Liver (tissue), 10 donors: ENCODE data around the gene IL17REL. TPM values are rescaled to one million over a fixed set of nuclear protein-coding genes. Genes with fewer than 3 reads are reported as not detected.
"Not testable (repeated sequence)": the region's sequence is repeated elsewhere in the genome, so short reads cannot be mapped to it uniquely, and the experiment has no call there.

Experiments used
- DNase-seq: peaks from one replicate; pipeline ENCODE4 v3.0.0-alpha.2; 2017; ENCODE audit warnings: low spot score
- H3K27ac ChIP-seq, 2 donors: one replicate each; pipeline ENCODE4 v1.7.0; 2013; ENCODE audit warnings: inconsistent platforms in 2 of 2, low read length in 2 of 2, control low read depth in 1 of 2, low read depth in 1 of 2, mild to moderate bottlenecking in 1 of 2
- H3K27me3 ChIP-seq, 4 donors: one replicate each; pipeline versions ENCODE4 v1.6.1 to v1.7.0; 2013; ENCODE audit warnings: low read length in 3 of 4, inconsistent platforms in 1 of 4, mild to moderate bottlenecking in 1 of 4, moderate library complexity in 1 of 4; ENCODE audit not compliant: control insufficient read depth in 4 of 4, insufficient read depth in 4 of 4
- H3K36me3 ChIP-seq, 4 donors: one replicate each; pipeline versions ENCODE4 v1.6.1 to v1.7.0; 2013; ENCODE audit warnings: low read length in 3 of 4, mild to moderate bottlenecking in 3 of 4, low read depth in 1 of 4, moderate library complexity in 1 of 4; ENCODE audit not compliant: control insufficient read depth in 4 of 4, insufficient read depth in 3 of 4
- H3K4me1 ChIP-seq, 4 donors: one replicate each; pipeline versions ENCODE4 v1.6.1 to v1.7.0; 2013; ENCODE audit warnings: low read length in 3 of 4, mild to moderate bottlenecking in 3 of 4, moderate library complexity in 1 of 4; ENCODE audit not compliant: control insufficient read depth in 4 of 4, insufficient read depth in 4 of 4
- H3K4me3 ChIP-seq, 3 donors: one replicate each; pipeline versions ENCODE4 v1.6.1 to v1.7.0; 2013; ENCODE audit warnings: low read length in 3 of 3, control low read depth in 1 of 3, low read depth in 1 of 3, mild to moderate bottlenecking in 1 of 3
- H3K9ac ChIP-seq, 2 donors: one replicate each; pipeline ENCODE4 v1.7.0; 2013; ENCODE audit warnings: low read length in 2 of 2, mild to moderate bottlenecking in 2 of 2, moderate library complexity in 2 of 2, control low read depth in 1 of 2, low read depth in 1 of 2
- H3K9me3 ChIP-seq, 4 donors: one replicate each; pipeline versions ENCODE4 v1.6.1 to v1.7.0; 2013; ENCODE audit warnings: low read length in 3 of 4; ENCODE audit not compliant: control insufficient read depth in 4 of 4
- GABPA ChIP-seq, 2 donors: IDR thresholded peaks in 1 of 2; conservative IDR thresholded peaks in 1 of 2; 2 replicates each; pipeline ENCODE4 v1.6.1; 2016; ENCODE audit warnings: antibody characterized with exemption in 2 of 2, mild to moderate bottlenecking in 1 of 2, moderate library complexity in 1 of 2
- WGBS: extraction: QIAGEN DNeasy Blood & Tissue Kit; methylation state at CpG from one replicate; pipeline ENCODE4 v1.1.7; 2013; 5-methylcytosine and 5-hydroxymethylcytosine counted together
- polyA plus RNA-seq, 2 donors: library from polyadenylated mRNA; stranded (reverse) in 1 of 2; unstranded in 1 of 2; fragments of 200-250 nt in 1 of 2; fragments of >200 nt in 1 of 2; fragmentation: Nextera tagmentation in 1 of 2; extraction: Ambion mirVana in 1 of 2; gene quantifications; one replicate each; pipeline versions ENCODE4 v1.2.1 to v1.2.3, GENCODE V29; 2013 to 2015
- small RNA-seq: library from RNA; depleted of rRNA; stranded (forward); fragments of <200 nt; gene quantifications from one replicate; pipeline ENCODE3, GENCODE V24; 2014
- total RNA-seq, 2 donors: library from RNA; depleted of rRNA; stranded (reverse); fragments of >200 nt; gene quantifications; one replicate each; pipeline ENCODE4 v1.2.3, GENCODE V29; 2014
- donor health status: healthy.
- donor health status: healthy.
- donor health status: healthy.
- donor health status: healthy.
- donor health status: healthy.

Gene IL17REL
- total and polyA plus RNA-seq, 4 donors: under 0.01 TPM; not detected in 3

DNA sequence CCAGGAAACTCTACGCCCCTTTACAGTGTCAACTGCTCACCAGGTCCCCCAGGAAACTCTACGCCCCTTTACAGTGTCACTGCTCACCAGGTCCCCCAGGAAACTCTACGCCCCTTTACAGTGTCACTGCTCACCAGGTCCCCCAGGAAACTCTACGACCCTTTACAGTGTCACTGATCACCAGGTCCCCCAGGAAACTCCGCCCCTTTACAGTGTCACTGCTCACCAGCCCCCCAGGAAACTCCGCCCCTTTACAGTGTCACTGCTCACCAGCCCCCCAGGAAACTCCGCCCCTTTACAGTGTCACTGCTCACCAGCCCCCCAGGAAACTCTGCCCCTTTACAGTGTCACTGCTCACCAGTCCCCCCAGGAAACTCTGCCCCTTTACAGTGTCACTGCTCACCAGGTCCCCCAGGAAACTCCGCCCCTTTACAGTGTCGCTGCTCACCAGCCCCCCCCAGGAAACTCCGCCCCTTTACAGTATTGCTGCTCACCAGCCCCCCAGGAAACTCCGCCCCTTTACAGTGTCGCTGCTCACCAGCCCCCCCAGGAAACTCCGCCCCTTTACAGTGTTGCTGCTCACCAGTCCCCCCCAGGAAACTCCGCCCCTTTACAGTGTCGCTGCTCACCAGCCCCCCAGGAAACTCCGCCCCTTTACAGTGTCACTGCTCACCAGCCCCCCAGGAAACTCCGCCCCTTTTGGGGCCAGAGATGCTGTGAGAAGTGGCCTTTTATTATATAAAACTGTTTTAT is 67.3 kb downstream of the IL17REL start:
- not testable (repeated sequence) for H3K9me3 ChIP-seq, H3K36me3 ChIP-seq, H3K27me3 ChIP-seq, H3K4me3 ChIP-seq, DNase-seq, H3K9ac ChIP-seq
- peak overlapping the region; percentile 22 to 58 for H3K27ac ChIP-seq
- peaks cover 2 to 26% (median 20%) of the 10 kb centered on the region in 4 donors for H3K4me1 ChIP-seq
- WGBS: 57% methylated on average over 13 of the region's 17 CpGs
- peak in 1 of 2 donors; percentile 79 for TF ChIP-seq GABPA (IDR thresholded peaks at IDR 0.05 in 1 of 2, conservative IDR thresholded peaks at IDR 0.05 in 1 of 2)

Small RNA genes lying within 50 kb of the gene (small RNA-seq; reads per million reads assigned to genes)
- gene MIR6821: not detected

Other genes starting within 250 kb of the IL17REL start
- 10 to 100 TPM; 15.7 to 20.7 TPM for gene BRD1, start 184.9 kb downstream of the IL17REL start, total RNA-seq
- 1 to 10 TPM; 3.3 to 7.5 TPM for gene BRD1, start 184.9 kb downstream of the IL17REL start, polyA plus RNA-seq
- 10 to 100 TPM in 1 of 2 donors, 1 to 10 TPM in 1; 6.5 to 10.3 TPM for gene ZBED4, start 158.9 kb downstream of the IL17REL start, total RNA-seq
- gene ZBED4, start 158.9 kb downstream of the IL17REL start, polyA plus RNA-seq: 1 to 10 TPM; 2.1 to 3.0 TPM
- 10 to 100 TPM; 10.4 to 20.2 TPM for gene ALG12, start 94.3 kb downstream of the IL17REL start, total RNA-seq
- 10 to 100 TPM; 12.5 to 15.6 TPM for gene ALG12, start 94.3 kb downstream of the IL17REL start, polyA plus RNA-seq
- 10 to 100 TPM; 17.2 to 98.1 TPM for gene CRELD2, start 94.1 kb downstream of the IL17REL start, total RNA-seq
- gene CRELD2, start 94.1 kb downstream of the IL17REL start, polyA plus RNA-seq: 10 to 100 TPM; 34.2 to 80.0 TPM
- 10 to 100 TPM; 14.5 to 33.8 TPM for gene PIM3, start 52.0 kb downstream of the IL17REL start, total RNA-seq
- 10 to 100 TPM; 22.3 to 44.0 TPM for gene PIM3, start 52.0 kb downstream of the IL17REL start, polyA plus RNA-seq
- gene TTLL8, start 45.5 kb upstream of the IL17REL start, total RNA-seq: not detected
- not detected for gene TTLL8, start 45.5 kb upstream of the IL17REL start, polyA plus RNA-seq
- gene MLC1, start 72.7 kb upstream of the IL17REL start, total RNA-seq: 1 to 10 TPM in 1 of 2 donors, under 1 TPM in 1; 0.33 to 9.4 TPM
- gene MLC1, start 72.7 kb upstream of the IL17REL start, polyA plus RNA-seq: under 1 TPM in 1 of 2 donors, not detected in 1; 0.13 TPM
- gene MOV10L1, start 77.2 kb upstream of the IL17REL start, total RNA-seq: under 1 TPM; 0.17 to 0.47 TPM
- gene MOV10L1, start 77.2 kb upstream of the IL17REL start, polyA plus RNA-seq: under 1 TPM; 0.07 to 0.18 TPM
- gene PANX2, start 158.0 kb upstream of the IL17REL start, total RNA-seq: 1 to 10 TPM in 1 of 2 donors, under 1 TPM in 1; 0.56 to 2.3 TPM
- 10 to 100 TPM in 1 of 2 donors, under 1 TPM in 1; 0.39 to 14.8 TPM for gene PANX2, start 158.0 kb upstream of the IL17REL start, polyA plus RNA-seq
- 10 to 100 TPM; 10.5 to 18.3 TPM for gene TRABD, start 173.1 kb upstream of the IL17REL start, total RNA-seq
- 10 to 100 TPM; 14.4 to 29.7 TPM for gene TRABD, start 173.1 kb upstream of the IL17REL start, polyA plus RNA-seq
- gene SELENOO, start 188.2 kb upstream of the IL17REL start, total RNA-seq: 10 to 100 TPM; 16.4 to 58.9 TPM
- gene SELENOO, start 188.2 kb upstream of the IL17REL start, polyA plus RNA-seq: 10 to 100 TPM; 25.5 to 59.2 TPM
- 10 to 100 TPM; 20.9 to 31.7 TPM for gene TUBGCP6, start 232.3 kb upstream of the IL17REL start, total RNA-seq
- gene TUBGCP6, start 232.3 kb upstream of the IL17REL start, polyA plus RNA-seq: 10 to 100 TPM in 1 of 2 donors, 1 to 10 TPM in 1; 9.3 to 11.9 TPM
- 10 to 100 TPM; 11.4 to 18.2 TPM for gene HDAC10, start 238.5 kb upstream of the IL17REL start, total RNA-seq
- 10 to 100 TPM in 1 of 2 donors, 1 to 10 TPM in 1; 6.2 to 15.9 TPM for gene HDAC10, start 238.5 kb upstream of the IL17REL start, polyA plus RNA-seq
- gene MAPK12, start 248.9 kb upstream of the IL17REL start, total RNA-seq: 1 to 10 TPM; 2.3 to 2.8 TPM
- gene MAPK12, start 248.9 kb upstream of the IL17REL start, polyA plus RNA-seq: 1 to 10 TPM in 1 of 2 donors, under 1 TPM in 1; 0.83 to 1.5 TPM